OCI-LY7 (cell line): Measurements from ENCODE around the gene HDAC4.

Experiments used
- EZH2phosphoT487 ChIP-seq: fragments of 200-600 bp; sonication (generic); IDR thresholded peaks from 2 replicates; pipeline ENCODE4 v1.6.1; 2018; ENCODE audit warnings: low read depth, borderline replicate concordance, mild to moderate bottlenecking, mixed run types, antibody characterized with exemption, low read length, moderate library complexity, mixed read lengths
- TF ChIP-seq, protein P1 (sequence below): fragments of 200-600 bp; sonication (generic); conservative IDR thresholded peaks from 2 replicates; pipeline ENCODE4 v1.5.1; 2014; ENCODE audit warnings: mild to moderate bottlenecking, antibody characterized with exemption, low read length, moderate library complexity, mixed read lengths

DNA sequence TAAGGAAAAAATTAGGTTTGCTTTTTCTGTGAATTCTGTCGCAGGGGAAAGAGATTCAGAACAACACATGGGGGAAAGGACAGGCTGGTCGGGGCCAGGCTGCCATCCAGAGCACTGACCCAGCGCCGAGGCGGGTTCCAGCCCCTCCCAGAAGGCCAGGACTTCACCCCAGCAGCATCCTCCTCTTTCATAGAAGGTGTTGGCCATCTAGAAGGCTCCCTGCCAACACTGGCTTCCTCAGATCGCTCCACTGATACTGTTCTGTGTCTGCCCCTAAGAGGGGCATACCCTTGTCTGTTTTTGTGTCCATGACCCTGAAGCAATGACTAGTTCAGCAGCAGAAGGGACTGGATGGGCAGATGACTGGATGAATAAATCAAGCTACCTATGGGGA lies 144.5 kb downstream of the HDAC4 start:
- TF ChIP-seq, protein P1, sequence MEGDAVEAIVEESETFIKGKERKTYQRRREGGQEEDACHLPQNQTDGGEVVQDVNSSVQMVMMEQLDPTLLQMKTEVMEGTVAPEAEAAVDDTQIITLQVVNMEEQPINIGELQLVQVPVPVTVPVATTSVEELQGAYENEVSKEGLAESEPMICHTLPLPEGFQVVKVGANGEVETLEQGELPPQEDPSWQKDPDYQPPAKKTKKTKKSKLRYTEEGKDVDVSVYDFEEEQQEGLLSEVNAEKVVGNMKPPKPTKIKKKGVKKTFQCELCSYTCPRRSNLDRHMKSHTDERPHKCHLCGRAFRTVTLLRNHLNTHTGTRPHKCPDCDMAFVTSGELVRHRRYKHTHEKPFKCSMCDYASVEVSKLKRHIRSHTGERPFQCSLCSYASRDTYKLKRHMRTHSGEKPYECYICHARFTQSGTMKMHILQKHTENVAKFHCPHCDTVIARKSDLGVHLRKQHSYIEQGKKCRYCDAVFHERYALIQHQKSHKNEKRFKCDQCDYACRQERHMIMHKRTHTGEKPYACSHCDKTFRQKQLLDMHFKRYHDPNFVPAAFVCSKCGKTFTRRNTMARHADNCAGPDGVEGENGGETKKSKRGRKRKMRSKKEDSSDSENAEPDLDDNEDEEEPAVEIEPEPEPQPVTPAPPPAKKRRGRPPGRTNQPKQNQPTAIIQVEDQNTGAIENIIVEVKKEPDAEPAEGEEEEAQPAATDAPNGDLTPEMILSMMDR: no peak
- TF ChIP-seq EZH2phosphoT487: no peak
